ENCODE data around the gene POLH.
A peak's percentile ranks its signal among the peaks of the same experiment; 100 is the strongest.

Gene POLH

DNA sequence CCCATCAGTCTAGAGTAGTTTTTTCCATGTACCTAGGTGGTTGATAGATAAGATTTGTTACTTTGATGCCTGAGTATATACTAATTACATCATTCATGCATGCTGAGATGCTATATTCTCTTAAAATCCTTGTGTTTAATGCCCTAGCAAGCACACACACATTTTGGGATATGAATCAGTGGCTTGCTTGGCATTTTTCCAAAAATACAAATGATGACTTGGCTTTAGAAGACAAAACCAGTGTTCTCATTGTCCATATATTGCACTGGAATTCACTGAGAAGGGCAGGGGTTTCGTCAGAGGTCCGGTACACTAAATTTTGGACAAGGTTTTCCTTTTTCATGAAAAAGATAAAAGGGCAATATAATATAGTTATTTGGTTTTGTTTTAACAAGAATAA, 28.2 kb downstream of the POLH start:
- no peak for DNase-seq

DNA sequence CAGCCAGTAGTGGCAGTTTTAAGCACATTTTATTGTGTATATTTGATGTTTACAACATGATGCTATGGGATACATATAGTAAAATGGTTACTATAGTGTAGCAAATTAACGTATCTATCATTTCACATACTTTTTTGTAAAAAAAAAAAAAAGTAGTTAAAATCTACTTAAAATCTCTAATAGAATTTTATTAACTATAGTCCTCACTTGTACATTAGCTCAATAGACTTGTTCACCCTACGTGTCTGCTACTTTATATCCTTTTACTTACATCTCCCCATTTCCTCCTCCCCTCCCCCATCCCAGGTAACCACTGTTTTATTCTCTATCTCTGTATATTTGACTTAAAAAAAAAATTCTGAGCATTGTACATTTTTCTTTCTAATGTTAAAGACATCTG, 30.0 kb downstream of the POLH start:
- no peak for DNase-seq

DNA sequence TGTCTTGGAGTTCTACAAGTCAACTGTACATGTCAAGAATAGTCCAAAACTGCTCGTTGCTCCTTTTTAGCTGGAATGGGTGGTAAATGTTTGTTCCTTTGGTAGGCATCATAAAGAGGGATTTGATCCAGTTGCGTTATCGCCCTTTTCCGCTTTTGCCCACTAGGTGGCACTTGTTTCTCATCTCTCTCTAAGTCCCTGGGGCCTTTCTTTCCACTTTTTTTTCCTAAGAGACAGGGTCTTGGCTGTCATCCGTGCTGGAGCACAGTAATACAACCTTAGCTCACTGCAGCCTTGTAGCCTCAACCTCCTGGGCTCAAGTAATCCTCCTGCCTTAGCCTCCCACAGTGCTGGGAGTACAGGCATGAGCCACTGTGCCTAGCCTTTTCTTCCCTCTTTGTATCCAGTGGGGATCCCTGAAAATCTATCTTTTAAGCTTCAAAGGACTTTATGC, 32.4 kb downstream of the POLH start:
- peak in 45 of 58 donors; percentile 1 to 80 (median 33) for DNase-seq

DNA sequence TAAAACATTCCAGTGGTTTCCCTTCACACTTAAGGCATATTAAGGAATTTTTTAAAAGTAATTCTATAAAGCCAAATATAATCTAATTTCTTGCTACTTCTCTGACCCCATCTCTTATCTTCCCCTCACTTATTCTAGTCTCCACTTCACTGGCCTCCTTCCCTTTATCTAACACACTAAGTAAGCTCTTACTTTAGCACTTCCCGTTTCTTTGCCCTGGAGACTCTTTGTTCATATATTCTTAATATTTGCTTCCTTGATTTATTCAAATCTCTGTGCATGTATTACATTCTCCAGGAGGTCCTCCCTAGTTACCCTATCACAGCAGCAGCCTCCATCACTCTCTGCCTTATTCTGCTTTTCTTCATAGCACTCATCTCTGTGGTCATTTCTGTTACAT, 32.8 kb downstream of the POLH start:
- no peak for DNase-seq

DNA sequence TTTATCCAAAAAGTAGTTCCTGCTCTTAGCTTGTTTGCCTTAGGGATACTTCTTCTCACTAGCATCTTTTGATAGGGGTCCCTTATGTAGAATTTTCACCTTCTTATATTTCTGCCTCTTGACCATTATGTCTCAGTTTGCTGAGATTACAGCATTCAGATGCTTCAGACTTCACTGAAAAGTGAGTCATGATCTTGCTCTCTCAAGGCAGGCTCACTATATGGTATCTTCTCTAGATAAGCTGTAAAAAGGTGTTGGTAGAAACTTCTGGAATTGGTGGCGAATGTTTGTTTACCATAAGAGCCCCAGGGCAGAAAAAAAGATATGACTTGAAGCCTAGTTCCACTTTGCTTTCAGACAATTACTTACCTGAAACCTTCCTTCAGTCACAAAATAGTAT, 33.4 kb downstream of the POLH start:
- no peak for DNase-seq

DNA sequence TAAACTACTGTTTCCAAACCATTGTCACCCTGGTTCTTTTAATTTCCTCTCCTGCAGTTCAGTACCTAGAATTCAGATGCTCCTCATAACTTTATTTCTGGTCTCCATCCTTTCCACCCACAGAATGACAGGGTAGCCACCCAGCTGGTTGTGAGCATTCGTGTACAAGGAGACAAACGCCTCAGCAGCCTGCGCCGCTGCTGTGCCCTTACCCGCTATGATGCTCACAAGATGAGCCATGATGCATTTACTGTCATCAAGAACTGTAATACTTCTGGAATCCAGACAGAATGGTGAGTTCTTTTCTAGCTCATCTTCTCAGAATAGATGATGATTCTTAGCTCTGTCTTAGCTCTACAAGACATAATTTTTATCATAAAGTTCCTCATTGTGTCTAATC, 34.4 kb downstream of the POLH start:
- DNase-seq, result peak in 8 of 58 donors; percentile 6 to 43 (median 14)

DNA sequence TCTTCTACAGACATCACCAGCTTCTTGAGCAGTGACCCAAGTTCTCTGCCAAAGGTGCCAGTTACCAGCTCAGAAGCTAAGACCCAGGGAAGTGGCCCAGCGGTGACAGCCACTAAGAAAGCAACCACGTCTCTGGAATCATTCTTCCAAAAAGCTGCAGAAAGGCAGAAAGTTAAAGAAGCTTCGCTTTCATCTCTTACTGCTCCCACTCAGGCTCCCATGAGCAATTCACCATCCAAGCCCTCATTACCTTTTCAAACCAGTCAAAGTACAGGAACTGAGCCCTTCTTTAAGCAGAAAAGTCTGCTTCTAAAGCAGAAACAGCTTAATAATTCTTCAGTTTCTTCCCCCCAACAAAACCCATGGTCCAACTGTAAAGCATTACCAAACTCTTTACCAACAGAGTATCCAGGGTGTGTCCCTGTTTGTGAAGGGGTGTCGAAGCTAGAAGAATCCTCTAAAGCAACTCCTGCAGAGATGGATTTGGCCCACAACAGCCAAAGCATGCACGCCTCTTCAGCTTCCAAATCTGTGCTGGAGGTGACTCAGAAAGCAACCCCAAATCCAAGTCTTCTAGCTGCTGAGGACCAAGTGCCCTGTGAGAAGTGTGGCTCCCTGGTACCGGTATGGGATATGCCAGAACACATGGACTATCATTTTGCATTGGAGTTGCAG, 37.9 kb downstream of the POLH start:
- peak in 3 of 58 donors; percentile 10 to 27 (median 24) for DNase-seq

DNA sequence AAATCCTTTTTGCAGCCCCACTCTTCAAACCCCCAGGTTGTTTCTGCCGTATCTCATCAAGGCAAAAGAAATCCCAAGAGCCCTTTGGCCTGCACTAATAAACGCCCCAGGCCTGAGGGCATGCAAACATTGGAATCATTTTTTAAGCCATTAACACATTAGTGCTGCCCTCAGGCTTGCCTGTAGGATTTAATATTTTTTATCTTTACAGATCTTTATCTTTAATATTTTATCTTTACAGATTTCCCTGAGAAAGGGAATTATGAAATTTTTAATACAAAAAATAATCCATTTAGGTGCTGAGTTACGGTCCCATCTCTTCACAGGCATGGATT, 38.4 kb downstream of the POLH start:
- DNase-seq, result no peak

DNA sequence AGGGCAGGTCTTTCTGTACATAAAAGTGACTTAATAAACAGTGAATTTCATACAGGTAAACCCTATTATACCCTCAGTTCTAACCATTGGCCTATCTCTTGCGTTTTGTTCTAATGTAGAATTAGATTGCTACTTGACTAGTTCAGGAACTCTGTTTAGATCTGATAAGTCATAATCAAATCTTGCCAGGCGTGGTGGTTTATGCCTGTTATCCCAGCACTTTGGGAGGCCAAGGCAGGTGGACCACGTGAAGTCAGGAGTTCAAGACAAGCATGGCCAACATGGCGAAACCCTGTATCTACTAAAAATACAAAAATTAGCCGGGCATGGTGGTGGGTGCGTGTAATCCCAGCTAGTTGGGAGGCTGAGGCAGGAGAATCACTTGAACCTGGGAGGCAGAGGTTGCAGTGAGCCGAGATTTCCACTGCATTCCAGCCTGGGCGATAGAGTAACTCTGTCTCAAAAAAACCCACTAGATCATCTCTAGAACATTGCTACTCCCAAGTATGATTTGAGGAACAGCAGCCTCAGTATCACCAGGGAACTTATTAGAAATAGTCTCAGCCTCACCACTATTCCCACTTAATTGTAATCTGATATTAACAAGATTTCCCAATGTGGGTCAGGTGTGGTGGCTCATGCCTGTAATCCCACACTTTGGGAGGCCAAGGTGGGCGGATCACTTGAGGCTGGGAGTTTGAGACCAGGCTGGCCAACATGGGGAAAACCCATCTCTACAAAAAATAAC, 40.9 kb downstream of the POLH start:
- no peak for DNase-seq

DNA sequence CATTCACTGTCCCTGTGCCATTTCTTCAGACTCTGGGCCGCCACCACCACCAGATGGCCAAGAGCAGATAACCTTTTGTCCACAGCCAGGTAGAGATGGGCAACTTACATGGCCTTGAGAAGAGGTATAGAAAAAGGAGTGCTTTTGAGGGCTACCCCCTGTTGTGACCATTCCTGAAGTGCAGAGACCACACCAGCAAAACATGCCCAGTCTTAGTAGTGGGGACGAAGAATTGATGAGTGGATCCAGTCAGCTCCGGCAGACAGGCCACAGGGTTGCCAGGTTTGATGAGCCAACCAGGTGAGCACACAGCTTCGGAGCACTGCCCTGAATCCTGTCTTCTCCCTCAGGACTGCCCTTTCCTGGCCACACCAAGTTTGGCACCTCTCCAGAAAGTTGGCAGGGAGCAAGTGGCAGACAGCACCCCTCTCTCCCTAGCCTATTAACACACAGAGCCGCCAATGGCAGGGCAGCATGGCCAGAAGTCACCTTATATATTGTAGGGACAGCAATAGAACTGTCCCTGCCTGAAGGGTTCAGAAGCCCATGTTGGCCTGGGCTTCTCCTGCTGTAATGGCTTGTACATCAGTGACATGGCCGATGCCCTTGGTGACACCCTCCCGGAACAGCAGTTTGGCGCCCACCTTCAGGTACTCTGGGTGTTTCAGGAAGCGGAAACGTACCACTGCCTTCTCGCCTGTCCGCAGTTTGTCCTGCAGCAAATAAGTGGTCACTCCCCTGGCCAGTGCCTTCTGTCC, 45.3 kb downstream of the POLH start:
- no peak for DNase-seq

DNA sequence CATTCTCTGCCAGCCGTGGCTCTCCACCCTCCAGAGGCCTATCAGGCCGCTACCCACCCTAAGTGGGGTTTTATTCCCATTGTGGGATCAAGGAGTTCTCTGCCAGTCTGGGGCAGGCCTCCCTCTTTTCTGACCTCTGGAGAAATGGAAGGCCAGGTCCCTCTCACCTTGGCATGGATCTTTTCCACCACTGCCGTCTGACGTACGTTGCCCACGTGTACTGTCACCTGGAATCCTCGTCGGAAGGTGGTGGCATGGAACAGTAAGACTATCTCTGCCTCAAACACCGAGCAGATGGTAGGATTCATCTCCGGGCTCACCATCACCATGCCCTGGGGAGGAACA, 45.8 kb downstream of the POLH start:
- DNase-seq, result no peak

DNA sequence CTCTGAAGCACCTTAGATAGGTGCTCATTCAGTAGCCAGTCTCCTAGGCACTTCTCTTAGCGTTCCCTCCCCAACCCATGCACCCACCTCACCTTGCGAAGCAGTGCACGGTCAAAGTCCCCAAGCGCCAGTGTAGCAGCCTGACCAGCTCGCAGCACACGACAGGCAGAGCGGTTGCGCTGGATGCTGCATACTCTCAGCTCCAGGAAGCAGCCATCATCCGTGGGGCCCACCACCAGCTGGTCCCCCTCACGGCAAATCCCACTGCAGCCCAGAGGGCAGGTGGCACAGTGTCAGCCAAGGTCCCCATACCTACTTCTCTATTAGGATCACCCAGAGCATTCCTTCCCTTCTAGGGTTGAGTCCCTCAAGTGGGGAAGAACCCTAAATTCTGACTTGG, 46.6 kb downstream of the POLH start:
- no peak for DNase-seq

DNA sequence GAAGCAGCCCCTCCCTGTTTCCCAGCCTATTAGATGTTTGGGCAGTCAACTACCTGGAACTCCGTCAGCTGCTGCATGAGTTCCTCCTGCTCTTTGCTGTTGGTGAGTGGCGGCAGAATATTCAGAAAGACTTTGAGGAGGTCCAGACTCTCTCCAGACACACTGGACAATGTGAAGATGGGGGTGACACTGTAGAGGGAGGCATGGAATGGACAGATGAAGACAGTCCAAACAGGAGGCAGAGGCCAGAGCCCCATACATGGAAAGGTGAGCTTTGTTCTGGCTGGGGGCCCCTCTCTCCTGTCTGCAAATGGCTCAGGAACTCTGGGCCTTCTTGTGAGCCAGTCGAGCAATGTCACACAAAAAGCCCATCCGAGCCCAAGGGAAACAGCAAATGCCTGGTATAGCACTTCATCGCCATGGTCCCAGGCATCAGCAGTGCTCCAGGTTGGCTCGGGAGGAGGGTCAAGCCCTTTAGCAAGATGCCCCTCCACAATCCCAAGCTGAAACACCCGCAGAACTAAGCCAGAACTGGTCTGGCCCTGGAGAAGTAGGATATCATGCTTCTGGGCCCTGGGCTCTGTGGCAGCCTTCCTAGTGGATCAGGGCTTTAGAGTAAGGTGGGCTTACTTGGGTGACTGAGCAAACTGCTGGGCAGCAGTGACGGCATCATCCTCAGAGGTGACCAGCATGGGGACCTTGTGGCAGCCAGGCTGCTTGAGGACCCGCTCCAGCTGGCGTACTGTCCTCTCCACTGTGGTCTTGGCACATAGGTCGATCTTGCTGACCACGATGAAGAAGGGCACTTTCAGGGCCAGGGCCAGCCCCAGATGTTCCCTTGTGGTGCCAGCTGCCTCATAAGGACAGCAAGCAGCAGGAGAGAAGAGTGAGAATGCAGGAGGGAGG, 48.1 kb downstream of the POLH start:
- DNase-seq, result no peak

DNA sequence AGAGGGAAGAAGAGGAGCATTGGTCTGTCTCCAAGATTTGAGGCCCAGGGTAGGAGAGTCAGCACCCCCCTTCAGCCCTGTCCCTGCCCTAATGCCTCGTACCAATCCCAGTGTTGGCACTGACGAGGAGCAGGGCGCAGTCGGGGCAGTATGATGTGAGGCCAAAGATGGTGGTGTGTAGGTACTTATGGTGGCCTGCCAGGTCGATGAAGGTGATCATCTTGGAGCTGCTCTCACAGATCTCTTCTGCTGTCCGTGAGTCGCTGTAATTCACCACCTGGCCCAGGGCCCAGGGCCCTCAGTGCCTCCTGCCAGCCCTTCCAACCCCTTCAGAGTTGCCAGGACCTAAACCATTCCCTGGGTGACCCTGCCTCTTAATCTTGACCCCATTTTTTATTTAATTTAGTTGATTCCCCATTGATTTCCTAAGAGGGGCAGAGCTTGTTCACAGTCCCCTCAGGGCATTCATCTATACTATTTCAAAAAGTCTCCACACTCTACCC, 48.9 kb downstream of the POLH start:
- DNase-seq, result no peak

DNA sequence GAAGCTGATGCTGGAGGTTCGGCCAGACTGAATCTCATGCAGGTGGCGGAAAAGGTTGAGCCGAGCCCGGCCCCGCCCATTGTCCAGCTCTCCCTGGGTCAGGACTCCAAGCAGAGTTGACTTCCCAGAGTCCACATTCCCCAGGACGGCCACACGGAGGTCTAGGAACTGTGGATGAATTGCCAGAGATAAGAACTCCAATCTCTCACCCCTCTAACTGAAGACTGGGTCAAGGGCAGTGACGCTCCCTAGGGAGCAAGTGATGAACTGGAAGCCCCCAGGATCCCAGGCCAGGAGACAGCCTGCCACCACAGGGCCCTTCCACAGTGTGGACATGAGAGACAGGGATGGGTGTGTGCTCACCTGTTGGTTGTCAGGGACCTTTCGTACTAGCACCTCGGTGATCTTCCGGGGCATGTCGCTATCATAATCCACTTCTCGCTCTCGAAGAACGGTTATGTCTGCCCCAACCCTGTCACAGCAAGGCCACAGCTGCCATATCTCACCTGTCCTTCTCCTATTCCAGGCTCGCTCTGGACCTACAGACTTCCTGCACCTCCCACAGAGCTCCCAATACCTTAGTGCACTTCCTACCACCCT, 49.5 kb downstream of the POLH start:
- DNase-seq, result no peak

DNA sequence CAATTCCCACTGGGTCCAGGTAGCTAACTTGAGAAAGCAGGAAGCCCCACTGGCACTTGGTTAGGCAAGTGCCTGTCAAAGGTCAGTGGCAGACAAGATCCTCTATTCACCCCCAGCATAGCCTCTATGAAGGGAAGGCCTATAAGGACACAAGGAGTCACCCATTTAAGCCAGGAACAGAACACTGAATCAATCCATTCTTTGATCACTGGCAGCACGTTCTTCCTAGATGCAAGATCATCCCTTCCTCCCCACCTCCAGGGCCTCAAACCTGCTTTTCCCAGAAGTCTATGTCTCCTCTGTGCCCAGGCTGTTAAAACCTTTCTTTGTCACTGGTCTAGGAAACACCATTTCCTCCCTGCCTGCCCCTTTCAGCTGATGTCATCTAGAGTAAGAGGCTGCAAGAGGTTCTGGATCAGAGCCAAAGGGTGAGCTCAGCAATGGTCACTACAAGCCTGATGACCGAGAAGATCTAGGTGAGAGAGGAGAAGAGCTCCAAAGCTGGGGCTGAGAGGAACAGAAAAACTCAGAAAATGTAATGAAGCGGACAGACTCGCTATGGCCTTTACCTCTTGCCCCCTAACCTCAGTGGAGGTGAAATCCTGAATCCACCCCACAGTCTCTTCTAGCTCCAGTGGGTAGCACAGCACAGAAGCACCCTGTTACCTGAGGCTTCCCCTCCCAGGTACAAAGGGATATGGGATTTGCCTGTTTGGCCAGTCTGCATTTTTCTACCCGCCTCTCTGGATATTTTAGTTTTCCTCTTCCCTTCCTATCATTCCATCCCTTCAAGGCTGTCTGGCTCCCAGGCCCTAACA, 51.2 kb downstream of the POLH start:
- DNase-seq, result peak in 8 of 58 donors; percentile 6 to 69 (median 14)

DNA sequence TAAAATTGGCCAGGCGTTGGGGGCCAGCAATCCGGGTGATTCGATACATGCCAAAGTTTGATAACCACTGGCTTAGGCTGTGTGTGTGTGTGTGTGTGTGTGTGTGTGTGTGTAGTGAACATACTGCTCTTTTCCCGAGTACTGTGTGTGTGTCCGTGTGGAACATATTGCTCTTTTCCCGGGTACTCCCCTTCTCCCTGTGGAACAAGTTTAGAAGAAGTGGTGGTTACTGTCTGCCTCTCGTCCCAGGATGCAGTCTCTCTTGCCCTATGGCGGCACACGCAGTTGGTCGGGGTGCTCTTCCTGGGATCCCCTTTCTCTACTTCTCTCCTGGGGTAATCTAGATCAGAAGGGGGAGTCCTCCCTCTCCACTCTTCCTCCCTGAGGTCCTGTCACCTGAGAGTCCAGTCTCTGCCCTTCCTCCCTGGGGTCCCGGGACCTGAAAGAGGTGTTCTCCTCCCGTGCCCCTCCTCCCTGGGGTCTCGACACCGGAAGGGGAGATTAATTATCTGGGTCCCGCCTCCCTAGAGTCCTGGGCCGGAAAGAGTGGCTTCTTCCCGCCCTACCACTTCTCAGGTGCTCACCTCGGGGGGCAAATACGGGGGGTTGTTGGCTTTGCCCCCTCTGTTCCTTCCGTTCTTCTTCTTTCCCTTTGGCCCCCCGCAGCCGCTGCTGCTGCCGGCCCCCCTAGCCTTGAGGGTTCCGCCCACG, 52.6 kb downstream of the POLH start:
- DNase-seq, result peak in 14 of 58 donors; percentile 8 to 61 (median 30)

DNA sequence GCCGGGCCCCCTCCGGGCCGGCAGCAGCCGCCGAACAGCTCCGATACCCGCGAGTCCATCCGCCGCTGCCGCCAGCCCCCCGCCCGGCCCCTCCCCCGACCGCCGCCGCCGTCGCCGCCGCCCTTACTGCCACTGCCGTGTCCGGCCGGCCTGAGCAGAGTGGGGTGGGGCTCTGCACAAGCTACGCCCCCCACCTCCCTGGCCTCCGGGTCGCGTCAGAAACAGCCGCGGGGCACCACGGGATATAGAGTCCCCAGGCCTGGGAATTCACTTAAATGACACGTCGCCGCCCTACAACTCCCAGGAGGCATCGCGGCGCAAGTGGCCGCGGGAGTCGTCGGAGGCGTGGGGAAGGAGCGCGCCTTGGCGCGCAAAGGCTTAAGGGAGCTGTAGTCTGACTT, 53.1 kb downstream of the POLH start, which contains the start of gene GTPBP2:
GTPBP2 (minus strand) TSS at position 161 of the 401 bp plus-strand sequence; CDS start at position 59, 102 bp downstream.
- peak; percentile 85 to 100 (median 99) for DNase-seq

Data from anterior cingulate cortex (tissue), 58 donors.